ENCODE results near the gene B3GLCT. TPM values are rescaled to one million over a fixed set of nuclear protein-coding genes. Genes with fewer than 3 reads are reported as not detected.

Gene B3GLCT
- total and polyA plus RNA-seq, 2 of the 13 experiments (the other 11 are each of a cell fraction or from before 2014, with no cell fraction given), result 2.0 to 7.1 TPM

DNA sequence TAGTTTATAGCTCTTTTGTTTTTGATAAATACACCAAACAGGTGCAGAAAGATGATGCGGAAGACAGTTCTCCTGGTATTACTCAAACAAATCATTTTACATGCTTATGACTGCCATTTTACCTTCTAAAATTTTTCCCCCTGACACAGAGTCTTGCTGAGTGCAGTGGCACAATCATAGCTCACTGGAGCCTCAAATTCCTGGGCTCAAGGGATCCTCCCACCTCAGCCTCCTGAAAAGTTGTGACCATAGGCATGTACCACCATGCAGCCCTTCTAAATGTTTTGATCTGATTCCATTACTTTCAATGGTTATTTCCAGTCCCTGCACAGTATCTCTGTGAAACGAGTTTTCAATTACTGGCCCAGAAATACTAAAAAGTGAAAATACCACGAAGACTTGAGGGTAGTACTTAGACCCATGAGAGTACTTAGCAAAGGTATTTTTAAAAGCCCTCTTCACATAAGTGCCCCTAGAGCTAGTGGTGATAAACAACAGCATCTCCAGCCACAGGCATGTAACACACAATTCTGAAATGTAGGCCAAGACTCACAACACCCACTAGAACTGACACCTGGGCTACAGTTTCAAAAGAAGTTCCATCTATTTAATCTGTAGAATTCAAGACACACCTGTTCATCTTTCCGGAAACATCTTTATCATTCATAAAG lies 49.3 kb upstream of the B3GLCT start:
- Histone ChIP-seq H3K9me3 (ENCODE audit: low read length) (no peaks in the 10 kb centered on the region), H3K9ac (ENCODE audit: insufficient read depth, low read depth, low read length) (no peak overlapping the region), H3K4me1 (ENCODE audit: insufficient read depth, low read length) (no peaks in the 10 kb centered on the region), H3K27ac (ENCODE audit: extremely low read length, insufficient read depth, low read length) (no peak overlapping the region), H3K27me3 (ENCODE audit: control insufficient read depth in 1 of 2, insufficient read depth in 2 of 2, low read length in 2 of 2) (no peaks in the 10 kb centered on the region), H2AFZ (ENCODE audit: low read length) (no peak overlapping the region), H4K20me1 (ENCODE audit: insufficient read depth, low read length) (no peaks in the 10 kb centered on the region; the same call in 1 of the 2 replicates), H3K36me3 (replicated peaks in 1 of 2; ENCODE audit: control insufficient read depth in 1 of 2, insufficient read depth in 2 of 2, low read length in 2 of 2) (peaks cover 25 to 89% of the 10 kb centered on the region in 2 experiments), H3K4me3 (replicated peaks in 1 of 3; ENCODE audit: insufficient read depth in 1 of 3, low read depth in 2 of 3, low read length in 3 of 3) (no peak overlapping the region), H3K79me2 (ENCODE audit: insufficient read depth, low read length) (no peaks in the 10 kb centered on the region), H3K4me2 (ENCODE audit: low read depth, low read length) (no peak overlapping the region)
- no peak for ATAC-seq
- no peak for FAIRE-seq
- ChIA-PET POLR2A (interaction anchor here (1.3 kb wide), 1 partner anchor 10 kb away, joined by 4 read pairs; no protein-coding TSS in a partner anchor), CTCF (ENCODE audit: low intra/inter-chr PET ratio, low total read pairs) (no interaction called here)
- TF ChIP-seq, protein P1, sequence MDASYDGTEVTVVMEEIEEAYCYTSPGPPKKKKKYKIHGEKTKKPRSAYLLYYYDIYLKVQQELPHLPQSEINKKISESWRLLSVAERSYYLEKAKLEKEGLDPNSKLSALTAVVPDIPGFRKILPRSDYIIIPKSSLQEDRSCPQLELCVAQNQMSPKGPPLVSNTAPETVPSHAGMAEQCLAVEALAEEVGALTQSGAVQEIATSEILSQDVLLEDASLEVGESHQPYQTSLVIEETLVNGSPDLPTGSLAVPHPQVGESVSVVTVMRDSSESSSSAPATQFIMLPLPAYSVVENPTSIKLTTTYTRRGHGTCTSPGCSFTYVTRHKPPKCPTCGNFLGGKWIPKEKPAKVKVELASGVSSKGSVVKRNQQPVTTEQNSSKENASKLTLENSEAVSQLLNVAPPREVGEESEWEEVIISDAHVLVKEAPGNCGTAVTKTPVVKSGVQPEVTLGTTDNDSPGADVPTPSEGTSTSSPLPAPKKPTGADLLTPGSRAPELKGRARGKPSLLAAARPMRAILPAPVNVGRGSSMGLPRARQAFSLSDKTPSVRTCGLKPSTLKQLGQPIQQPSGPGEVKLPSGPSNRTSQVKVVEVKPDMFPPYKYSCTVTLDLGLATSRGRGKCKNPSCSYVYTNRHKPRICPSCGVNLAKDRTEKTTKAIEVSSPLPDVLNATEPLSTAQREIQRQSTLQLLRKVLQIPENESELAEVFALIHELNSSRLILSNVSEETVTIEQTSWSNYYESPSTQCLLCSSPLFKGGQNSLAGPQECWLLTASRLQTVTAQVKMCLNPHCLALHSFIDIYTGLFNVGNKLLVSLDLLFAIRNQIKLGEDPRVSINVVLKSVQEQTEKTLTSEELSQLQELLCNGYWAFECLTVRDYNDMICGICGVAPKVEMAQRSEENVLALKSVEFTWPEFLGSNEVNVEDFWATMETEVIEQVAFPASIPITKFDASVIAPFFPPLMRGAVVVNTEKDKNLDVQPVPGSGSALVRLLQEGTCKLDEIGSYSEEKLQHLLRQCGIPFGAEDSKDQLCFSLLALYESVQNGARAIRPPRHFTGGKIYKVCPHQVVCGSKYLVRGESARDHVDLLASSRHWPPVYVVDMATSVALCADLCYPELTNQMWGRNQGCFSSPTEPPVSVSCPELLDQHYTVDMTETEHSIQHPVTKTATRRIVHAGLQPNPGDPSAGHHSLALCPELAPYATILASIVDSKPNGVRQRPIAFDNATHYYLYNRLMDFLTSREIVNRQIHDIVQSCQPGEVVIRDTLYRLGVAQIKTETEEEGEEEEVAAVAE (CRISPR knock-in tag; IDR thresholded peaks at IDR 0.05; ENCODE audit: borderline replicate concordance), result no peak
- TF ChIP-seq CREB1 (IDR thresholded peaks at IDR 0.05) (no peak), CREB1 (CRISPR knock-in tag; IDR thresholded peaks at IDR 0.05) (no peak), FIP1L1 (IDR thresholded peaks at IDR 0.05; ENCODE audit: borderline replicate concordance, insufficient read depth, low read depth, low read length) (no peak), POLR2AphosphoS5 (IDR thresholded peaks at IDR 0.05; ENCODE audit: low read depth, low read length) (no peak), ZBTB21 (CRISPR knock-in tag; IDR thresholded peaks at IDR 0.05) (no peak), SRF (IDR thresholded peaks at IDR 0.05; ENCODE audit: low read depth, low read length) (no peak), NR1H2 (CRISPR knock-in tag; IDR thresholded peaks at IDR 0.05; ENCODE audit: borderline replicate concordance, low read depth) (no peak), CBX5 (CRISPR knock-in tag; IDR thresholded peaks at IDR 0.05; ENCODE audit: borderline replicate concordance) (no peak), ZMYM2 (CRISPR knock-in tag; IDR thresholded peaks at IDR 0.05) (no peak), KLF11 (CRISPR knock-in tag; IDR thresholded peaks at IDR 0.05) (no peak)
- TF ChIP-seq, protein P2, sequence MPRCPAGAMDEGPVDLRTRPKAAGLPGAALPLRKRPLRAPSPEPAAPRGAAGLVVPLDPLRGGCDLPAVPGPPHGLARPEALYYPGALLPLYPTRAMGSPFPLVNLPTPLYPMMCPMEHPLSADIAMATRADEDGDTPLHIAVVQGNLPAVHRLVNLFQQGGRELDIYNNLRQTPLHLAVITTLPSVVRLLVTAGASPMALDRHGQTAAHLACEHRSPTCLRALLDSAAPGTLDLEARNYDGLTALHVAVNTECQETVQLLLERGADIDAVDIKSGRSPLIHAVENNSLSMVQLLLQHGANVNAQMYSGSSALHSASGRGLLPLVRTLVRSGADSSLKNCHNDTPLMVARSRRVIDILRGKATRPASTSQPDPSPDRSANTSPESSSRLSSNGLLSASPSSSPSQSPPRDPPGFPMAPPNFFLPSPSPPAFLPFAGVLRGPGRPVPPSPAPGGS (CRISPR knock-in tag; IDR thresholded peaks at IDR 0.05), result no peak
- no TSS peak for BruUV-seq (replicated peaks)
- WGBS (ENCODE audit: low lambda C conversion rate), result 99% methylated on average over 4 of the region's 4 CpGs
- in situ Hi-C loops (cut with HindIII; ENCODE audit: extremely low pct_ligation_motif_present, low pct_unique_long_range_greater_than_20kb), result no loop called here
- no peak for DNase-seq (ENCODE audit: low spot score)
- intact Hi-C loops (cut with micrococcal nuclease; ENCODE audit: unreplicated experiment), result no loop called here
